SKM-1 (cell line): ENCODE measurements around the gene ERI3.

Experiments used
- DNase-seq: peaks from one replicate; lab custom pipeline; 2025; ENCODE audit not compliant: unreplicated experiment; lab: John Stamatoyannopoulos, UW

Gene ERI3

GRCh38 chr1:44289530-44289929, 65.5 kb downstream of the ERI3 start:
- DNase-seq = no peak

GRCh38 chr1:44288883-44289282, 66.2 kb downstream of the ERI3 start:
- DNase-seq = no peak

GRCh38 chr1:44284184-44284583, 70.9 kb downstream of the ERI3 start:
- DNase-seq = no peak

- no peak for DNase-seq
These were observed 71.4 kb downstream of the ERI3 start for GRCh38 chr1:44283524-44284173.

GRCh38 chr1:44282704-44283426, 72.2 kb downstream of the ERI3 start:
- DNase-seq = no peak

- DNase-seq = peak; percentile 38
These were observed 72.9 kb downstream of the ERI3 start for GRCh38 chr1:44281962-44282703.

- DNase-seq = no peak
These were observed 78.2 kb downstream of the ERI3 start for GRCh38 chr1:44276901-44277300.

GRCh38 chr1:44275991-44276405, 79.1 kb downstream of the ERI3 start:
- peak; percentile 31 for DNase-seq

GRCh38 chr1:44275296-44275962, 79.6 kb downstream of the ERI3 start:
- no peak for DNase-seq

- DNase-seq = no peak
These were observed 81.3 kb downstream of the ERI3 start for GRCh38 chr1:44273560-44274350.

GRCh38 chr1:44272992-44273391, 82.1 kb downstream of the ERI3 start:
- no peak for DNase-seq

GRCh38 chr1:44271646-44272045, 83.4 kb downstream of the ERI3 start:
- no peak for DNase-seq

- no peak for DNase-seq
These were observed 84.1 kb downstream of the ERI3 start for GRCh38 chr1:44270686-44271628.

GRCh38 chr1:44268054-44268453, 87.0 kb downstream of the ERI3 start:
- DNase-seq = no peak

GRCh38 chr1:44267438-44267837, 87.6 kb downstream of the ERI3 start:
- DNase-seq = no peak

GRCh38 chr1:44266400-44267344, 88.4 kb downstream of the ERI3 start:
- no peak for DNase-seq

GRCh38 chr1:44265656-44266358, 89.2 kb downstream of the ERI3 start:
- DNase-seq = no peak

GRCh38 chr1:44264451-44264771, 90.6 kb downstream of the ERI3 start:
- DNase-seq = no peak
